OCI-LY3 (cell line): Measurements from ENCODE around the gene AQP5.

ENCODE experiments used
- H2AFZ ChIP-seq: fragments of 200-600, 300-600 bp; shearing (Covaris generic); 2 replicates; pipeline ENCODE4 v1.6.0; 2014; ENCODE audit warnings: antibody characterized with exemption, low read depth, low read length
- H3K27ac ChIP-seq: fragments of 200-600, 300-600 bp; sonication (generic); 2 replicates; pipeline ENCODE4 v1.5.1; 2014; ENCODE audit warnings: mild to moderate bottlenecking, low read length, moderate library complexity, mixed read lengths
- H3K27me3 ChIP-seq: fragments of 200-600, 300-600 bp; sonication (generic); 2 replicates; pipeline ENCODE4 v1.6.1; 2014; ENCODE audit warnings: low read depth, low read length, mixed read lengths
- H3K36me3 ChIP-seq: fragments of 200-600, 300-600 bp; sonication (generic); replicated peaks from 2 replicates; pipeline ENCODE3; 2014; ENCODE audit warnings: low read depth, low read length, mixed read lengths
- H3K4me1 ChIP-seq: fragments of 300-600, 200-600 bp; sonication (generic); 2 replicates; pipeline ENCODE4 v1.6.1; 2014; ENCODE audit warnings: low read length, mixed read lengths
- H3K4me2 ChIP-seq: fragments of 200-600, 300-600 bp; sonication (generic); 2 replicates; pipeline ENCODE4 v1.6.1; 2014; ENCODE audit warnings: low read length, mixed read lengths
- H3K4me3 ChIP-seq: fragments of 300-600, 200-600 bp; sonication (generic); 2 replicates; pipeline ENCODE4 v1.5.1; 2014; ENCODE audit warnings: antibody characterized with exemption, mild to moderate bottlenecking, low read length, moderate library complexity
- H3K79me2 ChIP-seq: fragments of 300-600, 200-600 bp; shearing (Covaris generic); 2 replicates; pipeline ENCODE4 v1.6.1; 2014; ENCODE audit warnings: mild to moderate bottlenecking, low read length, mixed read lengths
- H3K9ac ChIP-seq: fragments of 300-600, 200-600 bp; shearing (Covaris generic); 2 replicates; pipeline ENCODE4 v1.6.0; 2014; ENCODE audit warnings: mild to moderate bottlenecking, low read length, moderate library complexity
- H3K9me3 ChIP-seq: fragments of 200-600, 300-600 bp; shearing (Covaris generic); 2 replicates; pipeline ENCODE4 v1.6.1; 2014; ENCODE audit warnings: low read length, mixed read lengths; ENCODE audit not compliant: insufficient read depth
- H4K20me1 ChIP-seq: fragments of 200-600, 300-600 bp; sonication (generic); 2 replicates; pipeline ENCODE4 v1.6.1; 2016; ENCODE audit warnings: low read length, mixed read lengths; ENCODE audit not compliant: insufficient read depth
- CTCF ChIP-seq: fragments of 200-600, 300-600 bp; sonication (generic); IDR thresholded peaks from 2 replicates; pipeline ENCODE4 v1.5.1; 2014; ENCODE audit warnings: antibody characterized with exemption, low read length, low read depth
- EZH2phosphoT487 ChIP-seq: fragments of 200-600 bp; shearing (Covaris generic); IDR thresholded peaks from 2 replicates; pipeline ENCODE4 v1.6.1; 2018; ENCODE audit warnings: antibody characterized with exemption, mixed run types, low read depth

The AQP5 gene

GRCh38 chr12:49923035-49923644, 38.5 kb upstream of the AQP5 start:
- no peaks in the 10 kb centered on the region for H3K79me2 ChIP-seq
- no peaks in the 10 kb centered on the region for H3K36me3 ChIP-seq
- H3K9ac ChIP-seq, result no peak overlapping the region
- H3K9me3 ChIP-seq, result no peaks in the 10 kb centered on the region
- no peak overlapping the region for H3K27ac ChIP-seq
- no peak overlapping the region for H2AFZ ChIP-seq
- H4K20me1 ChIP-seq, result no peaks in the 10 kb centered on the region
- H3K4me2 ChIP-seq, result no peak overlapping the region
- peaks cover 6% of the 10 kb centered on the region; the same call in 1 of the 2 replicates for H3K27me3 ChIP-seq
- no peaks in the 10 kb centered on the region for H3K4me1 ChIP-seq
- no peak for TF ChIP-seq EZH2phosphoT487
- no peak for TF ChIP-seq CTCF
- no peak overlapping the region for H3K4me3 ChIP-seq

GRCh38 chr12:49923880-49924556, 37.7 kb upstream of the AQP5 start:
- no peaks in the 10 kb centered on the region for H4K20me1 ChIP-seq
- H3K4me2 ChIP-seq, result no peak overlapping the region
- H3K36me3 ChIP-seq, result no peaks in the 10 kb centered on the region
- H3K4me3 ChIP-seq, result no peak overlapping the region
- TF ChIP-seq EZH2phosphoT487 (no peak), CTCF (no peak)
- no peaks in the 10 kb centered on the region for H3K79me2 ChIP-seq
- H3K27ac ChIP-seq, result no peak overlapping the region
- no peak overlapping the region for H2AFZ ChIP-seq
- H3K9me3 ChIP-seq, result no peaks in the 10 kb centered on the region
- H3K4me1 ChIP-seq, result no peaks in the 10 kb centered on the region
- H3K27me3 ChIP-seq, result 0 out of 2 replicates have a peak, but pooled peaks cover 3% of the 10 kb centered on the region
- no peak overlapping the region for H3K9ac ChIP-seq

- no peaks in the 10 kb centered on the region for H3K4me1 ChIP-seq
- no peak overlapping the region for H3K4me2 ChIP-seq
- H2AFZ ChIP-seq, result no peak overlapping the region
- no peaks in the 10 kb centered on the region for H4K20me1 ChIP-seq
- H3K4me3 ChIP-seq, result no peak overlapping the region
- H3K9ac ChIP-seq, result no peak overlapping the region
- H3K9me3 ChIP-seq, result no peaks in the 10 kb centered on the region
- H3K27me3 ChIP-seq, result 0 out of 2 replicates have a peak, but pooled peaks cover 4% of the 10 kb centered on the region
- TF ChIP-seq EZH2phosphoT487 (no peak), CTCF (no peak)
- no peak overlapping the region for H3K27ac ChIP-seq
- no peaks in the 10 kb centered on the region for H3K36me3 ChIP-seq
- no peaks in the 10 kb centered on the region for H3K79me2 ChIP-seq
Observed at GRCh38 chr12:49924628-49925246, 36.9 kb upstream of the AQP5 start.
